ENCODE measurements around the gene TBC1D14.
"Not testable (repeated sequence)": the region's sequence is repeated elsewhere in the genome, so short reads cannot be mapped to it uniquely, and the experiment has no call there.

Gene TBC1D14

GRCh38 chr4:7073526-7074390 is 164.1 kb downstream of the TBC1D14 start:
- DNase-seq = no peak
- Histone ChIP-seq H3K4me1 (ENCODE audit: control insufficient read depth, insufficient read depth, low read length, poor library complexity, severe bottlenecking) (peaks cover 4% of the 10 kb centered on the region), H3K36me3 (ENCODE audit: control insufficient read depth, insufficient read depth, low read length) (no peaks in the 10 kb centered on the region), H3K27me3 (replicated peaks; ENCODE audit: control insufficient read depth, insufficient read depth, low read length, poor library complexity, severe bottlenecking) (no peaks in the 10 kb centered on the region), H3K9me3 (ENCODE audit: control insufficient read depth, low read length) (no peaks in the 10 kb centered on the region), H3K27ac (ENCODE audit: insufficient read depth, low read length, poor library complexity, severe bottlenecking) (no peak overlapping the region), H3K4me3 (ENCODE audit: insufficient read depth, low read depth, low read length, poor library complexity, severe bottlenecking) (no peak overlapping the region)

- H3K9me3 ChIP-seq (ENCODE audit: control insufficient read depth, low read length) = no peaks in the 10 kb centered on the region
- no peak overlapping the region for H3K27ac ChIP-seq (ENCODE audit: insufficient read depth, low read length, poor library complexity, severe bottlenecking)
- no peak overlapping the region for H3K4me3 ChIP-seq (ENCODE audit: insufficient read depth, low read depth, low read length, poor library complexity, severe bottlenecking)
- no peak for DNase-seq
- H3K27me3 ChIP-seq (replicated peaks; ENCODE audit: control insufficient read depth, insufficient read depth, low read length, poor library complexity, severe bottlenecking) = no peaks in the 10 kb centered on the region
- H3K4me1 ChIP-seq (ENCODE audit: control insufficient read depth, insufficient read depth, low read length, poor library complexity, severe bottlenecking) = no peaks in the 10 kb centered on the region
- H3K36me3 ChIP-seq (ENCODE audit: control insufficient read depth, insufficient read depth, low read length) = no peaks in the 10 kb centered on the region
Observed at GRCh38 chr4:7074426-7074825, 164.8 kb downstream of the TBC1D14 start.

GRCh38 chr4:7075962-7076695 is 166.5 kb downstream of the TBC1D14 start:
- DNase-seq = no peak

GRCh38 chr4:7076696-7077082 is 167.1 kb downstream of the TBC1D14 start:
- no peak for DNase-seq
- Histone ChIP-seq H3K27ac (ENCODE audit: insufficient read depth, low read length, poor library complexity, severe bottlenecking) (no peak overlapping the region), H3K36me3 (ENCODE audit: control insufficient read depth, insufficient read depth, low read length) (no peaks in the 10 kb centered on the region), H3K9me3 (ENCODE audit: control insufficient read depth, low read length) (no peaks in the 10 kb centered on the region), H3K4me1 (ENCODE audit: control insufficient read depth, insufficient read depth, low read length, poor library complexity, severe bottlenecking) (no peaks in the 10 kb centered on the region), H3K27me3 (replicated peaks; ENCODE audit: control insufficient read depth, insufficient read depth, low read length, poor library complexity, severe bottlenecking) (no peaks in the 10 kb centered on the region), H3K4me3 (ENCODE audit: insufficient read depth, low read depth, low read length, poor library complexity, severe bottlenecking) (no peak overlapping the region)

More at GRCh38 chr4:7075962-7076695, 166.5 kb downstream of the TBC1D14 start:
- Histone ChIP-seq H3K27me3 (replicated peaks; ENCODE audit: control insufficient read depth, insufficient read depth, low read length, poor library complexity, severe bottlenecking) (no peaks in the 10 kb centered on the region), H3K9me3 (ENCODE audit: control insufficient read depth, low read length) (no peaks in the 10 kb centered on the region), H3K36me3 (ENCODE audit: control insufficient read depth, insufficient read depth, low read length) (no peaks in the 10 kb centered on the region), H3K27ac (ENCODE audit: insufficient read depth, low read length, poor library complexity, severe bottlenecking) (no peak overlapping the region), H3K4me1 (ENCODE audit: control insufficient read depth, insufficient read depth, low read length, poor library complexity, severe bottlenecking) (no peaks in the 10 kb centered on the region), H3K4me3 (ENCODE audit: insufficient read depth, low read depth, low read length, poor library complexity, severe bottlenecking) (no peak overlapping the region)

- Histone ChIP-seq H3K9me3 (ENCODE audit: control insufficient read depth, low read length) (no peaks in the 10 kb centered on the region), H3K4me1 (ENCODE audit: control insufficient read depth, insufficient read depth, low read length, poor library complexity, severe bottlenecking) (no peaks in the 10 kb centered on the region), H3K4me3 (ENCODE audit: insufficient read depth, low read depth, low read length, poor library complexity, severe bottlenecking) (no peak overlapping the region), H3K27me3 (replicated peaks; ENCODE audit: control insufficient read depth, insufficient read depth, low read length, poor library complexity, severe bottlenecking) (no peaks in the 10 kb centered on the region), H3K27ac (ENCODE audit: insufficient read depth, low read length, poor library complexity, severe bottlenecking) (no peak overlapping the region), H3K36me3 (ENCODE audit: control insufficient read depth, insufficient read depth, low read length) (no peaks in the 10 kb centered on the region)
- DNase-seq = no peak
Observed at GRCh38 chr4:7077371-7077770, 167.7 kb downstream of the TBC1D14 start.

GRCh38 chr4:7078025-7078424 is 168.4 kb downstream of the TBC1D14 start:
- DNase-seq = no peak
- H3K4me1 ChIP-seq (ENCODE audit: control insufficient read depth, insufficient read depth, low read length, poor library complexity, severe bottlenecking) = no peaks in the 10 kb centered on the region
- no peaks in the 10 kb centered on the region for H3K9me3 ChIP-seq (ENCODE audit: control insufficient read depth, low read length)
- H3K27me3 ChIP-seq (replicated peaks; ENCODE audit: control insufficient read depth, insufficient read depth, low read length, poor library complexity, severe bottlenecking) = peaks cover under 1% of the 10 kb centered on the region
- H3K27ac ChIP-seq (ENCODE audit: insufficient read depth, low read length, poor library complexity, severe bottlenecking) = no peak overlapping the region
- H3K4me3 ChIP-seq (ENCODE audit: insufficient read depth, low read depth, low read length, poor library complexity, severe bottlenecking) = no peak overlapping the region
- no peaks in the 10 kb centered on the region for H3K36me3 ChIP-seq (ENCODE audit: control insufficient read depth, insufficient read depth, low read length)

GRCh38 chr4:7079483-7079882 is 169.9 kb downstream of the TBC1D14 start:
- not testable (repeated sequence) for H3K36me3 ChIP-seq (ENCODE audit: control insufficient read depth, insufficient read depth, low read length); H3K27me3 ChIP-seq (replicated peaks; ENCODE audit: control insufficient read depth, insufficient read depth, low read length, poor library complexity, severe bottlenecking)

GRCh38 chr4:7079909-7080308 is 170.3 kb downstream of the TBC1D14 start:
- DNase-seq = not testable (repeated sequence)

More at GRCh38 chr4:7079483-7079882, 169.9 kb downstream of the TBC1D14 start:
- H3K9me3 ChIP-seq (ENCODE audit: control insufficient read depth, low read length); H3K27ac ChIP-seq (ENCODE audit: insufficient read depth, low read length, poor library complexity, severe bottlenecking); H3K4me1 ChIP-seq (ENCODE audit: control insufficient read depth, insufficient read depth, low read length, poor library complexity, severe bottlenecking); H3K4me3 ChIP-seq (ENCODE audit: insufficient read depth, low read depth, low read length, poor library complexity, severe bottlenecking); DNase-seq: not testable (repeated sequence)

More at GRCh38 chr4:7079909-7080308, 170.3 kb downstream of the TBC1D14 start:
- H3K27me3 ChIP-seq (replicated peaks; ENCODE audit: control insufficient read depth, insufficient read depth, low read length, poor library complexity, severe bottlenecking); H3K4me3 ChIP-seq (ENCODE audit: insufficient read depth, low read depth, low read length, poor library complexity, severe bottlenecking); H3K27ac ChIP-seq (ENCODE audit: insufficient read depth, low read length, poor library complexity, severe bottlenecking); H3K4me1 ChIP-seq (ENCODE audit: control insufficient read depth, insufficient read depth, low read length, poor library complexity, severe bottlenecking); H3K9me3 ChIP-seq (ENCODE audit: control insufficient read depth, low read length); H3K36me3 ChIP-seq (ENCODE audit: control insufficient read depth, insufficient read depth, low read length): not testable (repeated sequence)

Data from effector memory CD4-positive, alpha-beta T cell (primary cell).